Measurements from ENCODE around the gene UBE2G1. TPM values are rescaled to one million over a fixed set of nuclear protein-coding genes. Genes with fewer than 3 reads are reported as not detected.

The UBE2G1 gene
- total and polyA plus RNA-seq, 10 of the 15 experiments (the other 5 are each of a cell fraction or from before 2014, with no cell fraction given), result 24.4 to 139 (median 77.4) TPM

DNA sequence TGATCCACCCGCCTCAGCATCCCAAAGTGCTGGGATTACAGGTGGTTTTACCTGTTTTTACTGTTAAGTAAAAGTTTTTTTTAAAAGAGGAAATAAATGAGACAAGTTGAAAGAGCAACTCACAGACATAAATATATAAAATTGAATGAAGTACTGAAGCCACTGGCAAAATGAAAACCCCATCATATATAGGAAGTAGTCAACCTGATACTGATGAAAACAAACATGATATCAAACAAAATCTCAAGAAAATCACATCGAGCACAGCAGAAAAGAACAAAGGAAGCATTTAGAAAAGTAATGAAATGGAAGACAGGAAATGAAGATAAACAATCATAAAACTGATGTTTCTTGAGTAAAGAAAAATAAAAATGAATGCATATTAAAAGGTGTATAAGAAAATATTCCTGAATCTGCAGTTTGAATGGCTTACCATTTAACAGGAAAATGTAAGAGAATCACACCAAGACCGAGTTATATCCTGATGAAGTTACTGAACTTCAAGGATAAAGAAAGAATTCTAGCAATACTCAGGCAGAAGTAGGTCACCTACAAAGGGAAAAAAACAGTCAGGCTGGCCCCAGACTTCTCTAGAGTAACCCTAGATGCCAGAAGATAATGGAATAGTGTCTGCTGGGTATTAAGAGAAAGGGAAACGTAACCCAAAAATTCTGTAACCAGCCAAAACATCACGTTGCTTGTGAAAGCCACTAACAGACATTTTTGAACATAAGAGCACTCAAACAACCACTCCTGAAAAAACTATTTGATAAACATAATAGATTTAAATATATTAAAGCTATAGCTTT is 31.5 kb downstream of the UBE2G1 start:
- in situ Hi-C loops (cut with MboI), result no loop called here
- H2AFZ ChIP-seq (ENCODE audit: control insufficient read depth, low read depth, low read length), result no peak overlapping the region
- no TSS peak for BruUV-seq (replicated peaks)
- no peaks in the 10 kb centered on the region for H3K27me3 ChIP-seq (replicated peaks in 1 of 2; ENCODE audit: control insufficient read depth in 2 of 2, insufficient read depth in 2 of 2, low read length in 1 of 2)
- WGBS (ENCODE audit: insufficient coverage, insufficient replicate concordance, low lambda C conversion rate, missing lambda C conversion rate), result 51% methylated on average over 5 of the region's 5 CpGs
- POLR2A ChIA-PET, result no interaction called here
- H4K20me1 ChIP-seq (ENCODE audit: control insufficient read depth, insufficient read depth), result no peaks in the 10 kb centered on the region; the same call in 1 of the 2 replicates
- ATAC-seq (no peak), DNase-seq (ENCODE audit: low read depth, low spot score) (no peak), FAIRE-seq (no peak)
- peaks cover 36% of the 10 kb centered on the region for H3K4me1 ChIP-seq (ENCODE audit: control insufficient read depth, insufficient read depth, low read length)
- CTCF ChIA-PET, result interaction anchor here (1.6 to 2.1 kb wide), 2 partner anchors 10 to 24 kb away, joined by 4 to 6 read pairs; no protein-coding TSS in a partner anchor
- no peaks in the 10 kb centered on the region for H3K9me3 ChIP-seq (replicated peaks; ENCODE audit: control insufficient read depth, insufficient read depth, low read length)
- no peak overlapping the region for H3K9ac ChIP-seq (ENCODE audit: control insufficient read depth, insufficient read depth, low read length)
- RAD21 ChIA-PET (ENCODE audit: unreplicated experiment), result no interaction called here
- no peak overlapping the region for H3K4me2 ChIP-seq (ENCODE audit: control insufficient read depth, insufficient read depth)
- peaks cover 91% of the 10 kb centered on the region for H3K79me2 ChIP-seq (ENCODE audit: control insufficient read depth, insufficient read depth, low read length)
- no peak overlapping the region for H3K27ac ChIP-seq (ENCODE audit: control insufficient read depth, insufficient read depth)
- TF ChIP-seq SPI1 (IDR thresholded peaks at IDR 0.05; ENCODE audit: borderline replicate concordance, insufficient read depth, low read depth, low read length) (no peak), MXI1 (IDR thresholded peaks at IDR 0.05; ENCODE audit: low read depth, low read length) (no peak), NRF1 (conservative IDR thresholded peaks at IDR 0.05; ENCODE audit: low read depth, low read length) (no peak), POU2F2 (IDR thresholded peaks at IDR 0.05; ENCODE audit: borderline replicate concordance, low read depth, low read length) (no peak), PAX8 (IDR thresholded peaks at IDR 0.05) (no peak), CREB1 (IDR thresholded peaks at IDR 0.05; ENCODE audit: low read depth) (no peak), HCFC1 (IDR thresholded peaks at IDR 0.05; ENCODE audit: low read length) (no peak), ZNF207 (IDR thresholded peaks at IDR 0.05; ENCODE audit: borderline replicate concordance) (no peak), BCL11A (IDR thresholded peaks at IDR 0.05; ENCODE audit: low read depth, low read length) (no peak), RB1 (IDR thresholded peaks at IDR 0.05; ENCODE audit: borderline replicate concordance) (no peak), RELA (IDR thresholded peaks at IDR 0.05; ENCODE audit: borderline replicate concordance, partially characterized antibody) (no peak), NR2F1 (conservative IDR thresholded peaks at IDR 0.05) (no peak), ZNF217 (IDR thresholded peaks at IDR 0.05) (no peak), SMAD5 (IDR thresholded peaks at IDR 0.05; ENCODE audit: low read depth) (no peak)
- TF ChIP-seq, protein P1, sequence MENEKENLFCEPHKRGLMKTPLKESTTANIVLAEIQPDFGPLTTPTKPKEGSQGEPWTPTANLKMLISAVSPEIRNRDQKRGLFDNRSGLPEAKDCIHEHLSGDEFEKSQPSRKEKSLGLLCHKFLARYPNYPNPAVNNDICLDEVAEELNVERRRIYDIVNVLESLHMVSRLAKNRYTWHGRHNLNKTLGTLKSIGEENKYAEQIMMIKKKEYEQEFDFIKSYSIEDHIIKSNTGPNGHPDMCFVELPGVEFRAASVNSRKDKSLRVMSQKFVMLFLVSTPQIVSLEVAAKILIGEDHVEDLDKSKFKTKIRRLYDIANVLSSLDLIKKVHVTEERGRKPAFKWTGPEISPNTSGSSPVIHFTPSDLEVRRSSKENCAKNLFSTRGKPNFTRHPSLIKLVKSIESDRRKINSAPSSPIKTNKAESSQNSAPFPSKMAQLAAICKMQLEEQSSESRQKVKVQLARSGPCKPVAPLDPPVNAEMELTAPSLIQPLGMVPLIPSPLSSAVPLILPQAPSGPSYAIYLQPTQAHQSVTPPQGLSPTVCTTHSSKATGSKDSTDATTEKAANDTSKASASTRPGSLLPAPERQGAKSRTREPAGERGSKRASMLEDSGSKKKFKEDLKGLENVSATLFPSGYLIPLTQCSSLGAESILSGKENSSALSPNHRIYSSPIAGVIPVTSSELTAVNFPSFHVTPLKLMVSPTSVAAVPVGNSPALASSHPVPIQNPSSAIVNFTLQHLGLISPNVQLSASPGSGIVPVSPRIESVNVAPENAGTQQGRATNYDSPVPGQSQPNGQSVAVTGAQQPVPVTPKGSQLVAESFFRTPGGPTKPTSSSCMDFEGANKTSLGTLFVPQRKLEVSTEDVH (IDR thresholded peaks at IDR 0.05; ENCODE audit: low read depth, partially characterized antibody), result no peak
- TF ChIP-seq, protein P2, sequence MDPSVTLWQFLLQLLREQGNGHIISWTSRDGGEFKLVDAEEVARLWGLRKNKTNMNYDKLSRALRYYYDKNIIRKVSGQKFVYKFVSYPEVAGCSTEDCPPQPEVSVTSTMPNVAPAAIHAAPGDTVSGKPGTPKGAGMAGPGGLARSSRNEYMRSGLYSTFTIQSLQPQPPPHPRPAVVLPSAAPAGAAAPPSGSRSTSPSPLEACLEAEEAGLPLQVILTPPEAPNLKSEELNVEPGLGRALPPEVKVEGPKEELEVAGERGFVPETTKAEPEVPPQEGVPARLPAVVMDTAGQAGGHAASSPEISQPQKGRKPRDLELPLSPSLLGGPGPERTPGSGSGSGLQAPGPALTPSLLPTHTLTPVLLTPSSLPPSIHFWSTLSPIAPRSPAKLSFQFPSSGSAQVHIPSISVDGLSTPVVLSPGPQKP (IDR thresholded peaks at IDR 0.05; ENCODE audit: low read depth, low read length), result no peak
- SMC1A ChIA-PET (ENCODE audit: uncharacterized antibody, unreplicated experiment), result interaction anchor here (2.0 to 2.4 kb wide), 2 partner anchors 10 to 18 kb away, joined by 6 to 8 read pairs; no protein-coding TSS in a partner anchor
- H3K36me3 ChIP-seq (ENCODE audit: control insufficient read depth in 2 of 2, insufficient read depth in 2 of 2, low read length in 1 of 2), result peaks cover 3 to 5% of the 10 kb centered on the region in 2 experiments; a peak in 3 of 4 replicates
- intact Hi-C loops (cut with micrococcal nuclease; ENCODE audit: unreplicated experiment), result no loop called here
- H3K4me3 ChIP-seq, result no peak overlapping the region
